ENCODE results near the gene KLC4.

KLC4 gene

DNA sequence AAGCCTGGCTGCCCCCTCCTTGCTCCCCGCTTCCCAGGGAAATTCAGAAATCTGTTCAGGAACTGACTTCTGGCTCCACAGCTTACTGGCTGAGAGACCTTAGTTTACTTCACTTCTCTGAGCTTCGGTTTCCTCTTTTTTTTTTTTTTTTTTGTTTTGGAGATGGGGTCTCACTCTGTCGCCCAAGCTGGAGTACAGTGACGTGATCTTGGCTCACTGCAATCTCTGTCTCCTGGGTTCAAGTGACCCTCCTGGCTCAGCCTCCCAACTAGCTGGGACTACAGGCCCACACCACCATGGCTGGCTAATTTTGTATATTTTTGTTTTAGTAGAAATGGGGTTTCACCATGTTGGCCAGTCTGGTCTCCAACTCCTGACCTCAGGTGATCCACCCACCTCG lies 31.6 kb downstream of the KLC4 start:
- TF ChIP-seq CTCF (IDR thresholded peaks at IDR 0.05; ENCODE audit: low read depth, low read length): no peak
- in situ Hi-C loops (cut with HindIII; ENCODE audit: low sequenced_read_pairs): no loop called here
- no peak for DNase-seq (ENCODE audit: low read depth, low spot score)

DNA sequence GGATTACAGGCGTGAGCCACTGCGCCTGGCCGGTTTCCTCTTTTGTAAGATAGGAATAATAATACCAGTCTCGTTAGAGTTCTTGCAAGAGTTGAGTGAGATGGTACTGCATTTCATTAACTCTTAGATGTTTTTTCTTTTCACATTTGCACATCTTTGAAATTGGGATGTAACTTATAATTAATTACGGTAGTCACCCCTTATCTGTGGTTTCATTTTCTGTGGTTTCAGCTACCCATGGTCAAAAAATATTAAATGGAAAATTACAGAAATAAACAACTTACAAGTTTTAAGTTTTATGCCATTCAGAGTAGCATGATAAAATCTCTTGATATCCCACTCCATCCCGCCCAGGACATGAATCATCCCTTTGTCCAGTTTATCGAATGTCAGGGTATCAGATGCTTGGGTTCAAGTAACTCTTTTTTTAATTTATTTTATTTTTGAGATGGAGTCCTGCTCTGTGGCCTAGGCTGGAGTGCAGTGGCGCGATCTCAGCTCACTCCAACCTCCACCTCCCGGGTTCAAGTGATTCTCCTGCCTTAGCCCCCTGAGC lies 32.1 kb downstream of the KLC4 start:
- in situ Hi-C loops (cut with HindIII; ENCODE audit: low sequenced_read_pairs): no loop called here
- DNase-seq (ENCODE audit: low read depth, low spot score): no peak
- no peak for TF ChIP-seq CTCF (IDR thresholded peaks at IDR 0.05; ENCODE audit: low read depth, low read length)

More for the DNA sequence above, 31.6 kb downstream of the KLC4 start:
- no peak overlapping the region for H3K4me3 ChIP-seq (ENCODE audit: low read depth, low read length)

DNA sequence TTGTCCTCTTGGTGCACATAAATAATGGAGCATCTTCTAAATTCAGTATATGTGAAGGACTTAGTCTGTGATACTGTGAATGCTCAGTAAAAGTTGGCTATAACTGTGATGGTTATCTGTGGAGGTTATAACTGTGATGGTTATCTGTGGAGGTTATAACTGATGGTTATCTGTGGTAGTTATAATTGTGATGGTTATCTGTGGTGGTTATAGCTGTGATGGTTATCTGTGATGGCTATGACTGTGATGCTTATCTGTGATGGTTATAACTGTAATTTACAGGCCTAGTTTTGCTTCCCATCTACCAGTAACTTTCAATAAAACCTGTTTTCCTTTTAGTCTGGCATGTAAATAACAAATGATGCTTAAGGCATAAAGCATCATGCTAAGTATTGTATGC lies 33.2 kb downstream of the KLC4 start:
- TF ChIP-seq CTCF (IDR thresholded peaks at IDR 0.05; ENCODE audit: low read depth, low read length): no peak
- in situ Hi-C loops (cut with HindIII; ENCODE audit: low sequenced_read_pairs): no loop called here
- no peak for DNase-seq (ENCODE audit: low read depth, low spot score)
- no peak overlapping the region for H3K4me3 ChIP-seq (ENCODE audit: low read depth, low read length)

More for the DNA sequence above, 32.1 kb downstream of the KLC4 start:
- H3K4me3 ChIP-seq (ENCODE audit: low read depth, low read length): no peak overlapping the region

DNA sequence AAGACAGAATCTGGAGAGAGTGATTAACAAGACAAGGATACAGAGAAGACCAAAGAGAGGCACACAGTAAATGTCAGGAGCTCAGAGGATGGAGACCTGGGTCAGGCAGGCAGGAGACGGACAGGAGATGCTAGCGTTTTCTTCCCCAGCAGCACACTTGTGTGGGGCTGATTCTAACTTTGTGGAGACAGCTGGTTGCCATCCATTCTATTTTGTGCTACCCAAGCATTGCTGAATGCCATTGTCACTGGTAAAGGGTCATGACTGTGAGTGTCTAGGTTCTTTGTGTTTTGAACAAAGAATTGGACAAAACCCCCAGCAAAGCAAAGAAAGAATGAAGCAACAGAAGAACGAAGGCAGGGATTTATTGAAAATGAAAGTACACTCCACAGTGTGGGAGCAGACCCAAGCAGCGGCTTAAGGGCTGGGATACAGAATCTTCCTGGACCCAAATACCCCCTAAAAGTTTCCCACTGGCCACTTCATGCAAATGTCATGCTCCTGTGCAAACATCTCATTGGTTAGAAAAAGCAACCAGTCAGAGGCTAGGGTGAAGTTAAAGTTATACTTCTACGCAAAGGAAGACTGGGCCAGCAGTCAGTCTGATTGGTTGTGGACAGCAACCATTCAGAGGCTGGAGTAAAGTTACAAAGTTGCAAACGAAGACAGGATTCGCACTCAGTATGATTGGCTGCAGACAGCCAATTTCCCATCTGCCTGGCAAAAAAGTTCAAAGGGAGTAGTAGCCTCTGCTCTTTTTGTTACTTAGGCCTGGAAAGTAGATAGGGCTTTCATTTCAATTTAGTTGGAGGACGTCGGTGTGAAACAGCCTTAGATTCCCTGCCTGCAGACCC lies 34.2 kb downstream of the KLC4 start:
- peak overlapping the region; percentile 27 for H3K4me3 ChIP-seq (ENCODE audit: low read depth, low read length)
- in situ Hi-C loops (cut with HindIII; ENCODE audit: low sequenced_read_pairs): no loop called here
- DNase-seq (ENCODE audit: low read depth, low spot score): peak; percentile 82
- no peak for TF ChIP-seq CTCF (IDR thresholded peaks at IDR 0.05; ENCODE audit: low read depth, low read length)

DNA sequence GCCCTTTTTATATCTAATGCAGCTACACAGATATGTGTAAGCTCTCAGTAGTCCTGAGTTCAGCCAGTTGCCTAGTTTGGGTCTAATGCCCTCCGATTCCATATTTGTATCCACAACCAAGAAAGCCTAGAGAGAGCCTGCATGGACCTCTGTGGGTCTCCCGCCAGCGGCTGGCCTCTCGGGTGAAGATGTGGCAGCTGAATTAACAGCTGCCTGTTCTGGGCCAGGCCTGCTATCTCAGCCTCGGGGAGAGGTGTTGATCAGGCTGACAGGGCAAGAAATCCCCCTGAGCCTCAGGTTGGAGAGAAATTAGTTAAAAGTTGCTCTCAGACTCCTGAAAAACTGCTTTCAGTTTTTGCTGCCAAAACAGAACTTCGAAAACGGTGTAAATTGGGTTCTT lies 36.5 kb downstream of the KLC4 start:
- H3K4me3 ChIP-seq (ENCODE audit: low read depth, low read length): no peak overlapping the region
- no peak for DNase-seq (ENCODE audit: low read depth, low spot score)
- in situ Hi-C loops (cut with HindIII; ENCODE audit: low sequenced_read_pairs): no loop called here
- no peak for TF ChIP-seq CTCF (IDR thresholded peaks at IDR 0.05; ENCODE audit: low read depth, low read length)

GRCh38 chr6:43096451-43097097 lies 37.1 kb downstream of the KLC4 start:
- in situ Hi-C loops (cut with HindIII; ENCODE audit: low sequenced_read_pairs): no loop called here
- no peak overlapping the region for H3K4me3 ChIP-seq (ENCODE audit: low read depth, low read length)
- peak; percentile 91 for DNase-seq (ENCODE audit: low read depth, low spot score)
- no peak for TF ChIP-seq CTCF (IDR thresholded peaks at IDR 0.05; ENCODE audit: low read depth, low read length)
